C4-2B (cell line): Measurements from ENCODE around the gene ARGLU1.

Experiments used
- CTCF ChIP-seq: fragments of 450-650 bp; conservative IDR thresholded peaks from 2 replicates; pipeline ENCODE4 v1.5.1; 2017; ENCODE audit warnings: mild to moderate bottlenecking
- ZFX ChIP-seq: fragments of 450-650 bp; IDR thresholded peaks from 2 replicates; pipeline ENCODE4 v1.6.1; 2017

- no peak for TF ChIP-seq CTCF
- no peak for TF ChIP-seq ZFX
Measured at GRCh38 chr13:106551350-106551749, 16.6 kb downstream of the ARGLU1 start.
